HEK293T (cell line): Measurements from ENCODE around the gene BICC1.

Experiments
- CTCF ChIA-PET: fragments of 350-600 bp; formaldehyde crosslinking; extraction: SDS; loops from one replicate; lab custom pipeline; 2021; ENCODE audit warnings: antibody characterized with exemption, inconsistent platforms; lab: Yijun Ruan, JAX
- POLR2A ChIA-PET: fragments of 350-600 bp; formaldehyde crosslinking; extraction: SDS; loops from one replicate; lab custom pipeline; 2020; ENCODE audit warnings: antibody characterized with exemption, inconsistent platforms; lab: Yijun Ruan, JAX
- DNase-seq: peaks from one replicate; pipeline ENCODE4 v3.0.0; 2012; ENCODE audit warnings: mixed read lengths; ENCODE audit errors: extremely low spot score
- ARNT ChIP-seq: fragments of 450-650 bp; IDR thresholded peaks from 2 replicates; pipeline ENCODE4 v1.6.1; 2017; ENCODE audit warnings: mild to moderate bottlenecking
- BHLHE40 ChIP-seq: fragments of 450-650 bp; IDR thresholded peaks from 2 replicates; pipeline ENCODE4 v1.6.1; 2016; ENCODE audit warnings: mild to moderate bottlenecking, moderate library complexity, borderline replicate concordance
- CTBP1 ChIP-seq: fragments of 450-650 bp; IDR thresholded peaks from 2 replicates; pipeline ENCODE4 v1.6.1; 2016; ENCODE audit warnings: borderline replicate concordance
- ELF4 ChIP-seq: fragments of 450-650 bp; IDR thresholded peaks from 2 replicates; pipeline ENCODE4 v1.6.1; 2017; ENCODE audit warnings: antibody characterized with exemption
- FOXA1 ChIP-seq: fragments of 450-650 bp; IDR thresholded peaks from 2 replicates; pipeline ENCODE4 v1.6.1; 2016; ENCODE audit warnings: mild to moderate bottlenecking
- FOXK2 ChIP-seq: fragments of 450-650 bp; IDR thresholded peaks from 2 replicates; pipeline ENCODE4 v1.6.1; 2016; ENCODE audit warnings: mild to moderate bottlenecking
- FOXM1 ChIP-seq: fragments of 450-650 bp; IDR thresholded peaks from 2 replicates; pipeline ENCODE4 v1.6.1; 2017; ENCODE audit warnings: mild to moderate bottlenecking, borderline replicate concordance
- HDGF ChIP-seq: fragments of 450-650 bp; IDR thresholded peaks from 2 replicates; pipeline ENCODE4 v1.6.1; 2017; ENCODE audit warnings: antibody characterized with exemption, borderline replicate concordance
- L3MBTL2 ChIP-seq: fragments of 450-650 bp; conservative IDR thresholded peaks from 2 replicates; pipeline ENCODE4 v1.6.1; 2016; ENCODE audit warnings: mild to moderate bottlenecking
- LEF1 ChIP-seq: fragments of 450-650 bp; IDR thresholded peaks from 2 replicates; pipeline ENCODE4 v1.6.1; 2017; ENCODE audit warnings: mild to moderate bottlenecking, borderline replicate concordance
- NFRKB ChIP-seq: fragments of 450-650 bp; IDR thresholded peaks from 2 replicates; pipeline ENCODE4 v1.6.1; 2016; ENCODE audit warnings: mild to moderate bottlenecking, moderate library complexity
- PKNOX1 ChIP-seq: fragments of 450-650 bp; IDR thresholded peaks from 2 replicates; pipeline ENCODE4 v1.6.1; 2016
- SP1 ChIP-seq: fragments of 450-650 bp; IDR thresholded peaks from 2 replicates; pipeline ENCODE4 v1.6.1; 2017
- SUZ12 ChIP-seq: fragments of 450-650 bp; IDR thresholded peaks from 2 replicates; pipeline ENCODE4 v1.6.1; 2016; ENCODE audit warnings: mild to moderate bottlenecking
- TARDBP ChIP-seq: fragments of 450-650 bp; IDR thresholded peaks from 2 replicates; pipeline ENCODE4 v1.6.1; 2016
- ZNF384 ChIP-seq: fragments of 450-650 bp; IDR thresholded peaks from 2 replicates; pipeline ENCODE4 v1.6.1; 2016

BICC1 gene

GRCh38 chr10:58651742-58652141, 139.1 kb downstream of the BICC1 start:
- no peak for DNase-seq
- CTCF ChIA-PET, result interaction anchor here (1.0 kb wide), 1 partner anchor 238 kb away, joined by 3 read pairs; no protein-coding TSS in a partner anchor
- POLR2A ChIA-PET, result no interaction called here
- TF ChIP-seq FOXA1 (no peak), FOXM1 (no peak), SUZ12 (no peak), LEF1 (no peak), ZNF384 (no peak), SP1 (no peak), ARNT (no peak), FOXK2 (no peak), L3MBTL2 (no peak), CTBP1 (no peak), TARDBP (no peak), BHLHE40 (no peak)

GRCh38 chr10:58653139-58653538, 140.5 kb downstream of the BICC1 start:
- DNase-seq, result no peak
- TF ChIP-seq TARDBP (no peak), LEF1 (no peak), BHLHE40 (no peak), FOXK2 (no peak), FOXM1 (no peak), FOXA1 (no peak), PKNOX1 (no peak), L3MBTL2 (no peak), ELF4 (no peak), ZNF384 (no peak), SUZ12 (no peak), SP1 (no peak), ARNT (no peak)
- POLR2A ChIA-PET, result no interaction called here
- CTCF ChIA-PET, result no interaction called here

GRCh38 chr10:58660575-58661255, 148.0 kb downstream of the BICC1 start:
- DNase-seq, result no peak
- POLR2A ChIA-PET, result no interaction called here
- no peak for TF ChIP-seq NFRKB
- no peak for TF ChIP-seq LEF1
- no peak for TF ChIP-seq TARDBP
- no peak for TF ChIP-seq CTBP1
- no peak for TF ChIP-seq FOXM1
- TF ChIP-seq FOXA1, result no peak
- TF ChIP-seq L3MBTL2, result no peak
- no peak for TF ChIP-seq ZNF384
- TF ChIP-seq ARNT, result no peak
- TF ChIP-seq ELF4, result no peak
- TF ChIP-seq SUZ12, result no peak
- TF ChIP-seq SP1, result no peak
- no peak for TF ChIP-seq FOXK2
- TF ChIP-seq BHLHE40, result no peak
- no peak for TF ChIP-seq PKNOX1
- no peak for TF ChIP-seq HDGF
- CTCF ChIA-PET, result no interaction called here

- no peak for DNase-seq
- ChIA-PET POLR2A (no interaction called here), CTCF (no interaction called here)
- TF ChIP-seq BHLHE40 (no peak), NFRKB (no peak), L3MBTL2 (no peak), SUZ12 (no peak), PKNOX1 (no peak), TARDBP (no peak), LEF1 (no peak), CTBP1 (no peak), ARNT (no peak), ZNF384 (no peak), ELF4 (no peak), FOXA1 (no peak), SP1 (no peak), FOXM1 (no peak), FOXK2 (no peak), HDGF (no peak)
Observed at GRCh38 chr10:58661336-58661735, 148.7 kb downstream of the BICC1 start.

GRCh38 chr10:58661902-58662301, 149.2 kb downstream of the BICC1 start:
- no peak for DNase-seq
- POLR2A ChIA-PET, result no interaction called here
- TF ChIP-seq FOXM1, result no peak
- no peak for TF ChIP-seq FOXA1
- TF ChIP-seq SP1, result no peak
- no peak for TF ChIP-seq FOXK2
- TF ChIP-seq ZNF384, result no peak
- CTCF ChIA-PET, result no interaction called here

- POLR2A ChIA-PET, result no interaction called here
- TF ChIP-seq SP1 (no peak), LEF1 (no peak), ELF4 (no peak), PKNOX1 (no peak), NFRKB (no peak), HDGF (no peak), FOXK2 (no peak), TARDBP (no peak), ZNF384 (no peak), SUZ12 (no peak), BHLHE40 (no peak)
- DNase-seq, result no peak
- CTCF ChIA-PET, result no interaction called here
Observed at GRCh38 chr10:58662314-58662713, 149.6 kb downstream of the BICC1 start.
